PFSK-1 (cell line): ENCODE results near the gene PNMA8C.

Experiments used
- FOXP2 ChIP-seq: optimal IDR thresholded peaks from 2 replicates; pipeline ENCODE3; 2011; ENCODE audit warnings: borderline replicate concordance, control low read depth, inconsistent platforms; ENCODE audit not compliant: insufficient read depth; ENCODE audit errors: extremely low read length, extremely low read depth
- POLR2AphosphoS5 ChIP-seq: IDR thresholded peaks from 2 replicates; pipeline ENCODE4 v1.6.1; 2012; ENCODE audit warnings: low read depth, mild to moderate bottlenecking, control low read depth, low read length, moderate library complexity
- SIN3A ChIP-seq: IDR thresholded peaks from 2 replicates; pipeline ENCODE4 v1.6.1; 2012; ENCODE audit warnings: mild to moderate bottlenecking, low read length, moderate library complexity, borderline replicate concordance; ENCODE audit not compliant: insufficient read depth
- TAF1 ChIP-seq: IDR thresholded peaks from 2 replicates; pipeline ENCODE4 v1.6.1; 2012; ENCODE audit warnings: low read length, control low read depth, borderline replicate concordance; ENCODE audit not compliant: insufficient read depth
- TF ChIP-seq, protein P1 (sequence below), 2 experiments: IDR thresholded peaks; 2 replicates each; pipeline versions ENCODE4 v1.6.1 to v1.8.0; 2011 to 2012; ENCODE audit warnings: low read depth in 2 of 2, low read length in 2 of 2, control low read depth in 1 of 2, inconsistent platforms in 1 of 2, mild to moderate bottlenecking in 1 of 2, moderate library complexity in 1 of 2; ENCODE audit not compliant: insufficient read depth in 1 of 2

Gene PNMA8C

DNA sequence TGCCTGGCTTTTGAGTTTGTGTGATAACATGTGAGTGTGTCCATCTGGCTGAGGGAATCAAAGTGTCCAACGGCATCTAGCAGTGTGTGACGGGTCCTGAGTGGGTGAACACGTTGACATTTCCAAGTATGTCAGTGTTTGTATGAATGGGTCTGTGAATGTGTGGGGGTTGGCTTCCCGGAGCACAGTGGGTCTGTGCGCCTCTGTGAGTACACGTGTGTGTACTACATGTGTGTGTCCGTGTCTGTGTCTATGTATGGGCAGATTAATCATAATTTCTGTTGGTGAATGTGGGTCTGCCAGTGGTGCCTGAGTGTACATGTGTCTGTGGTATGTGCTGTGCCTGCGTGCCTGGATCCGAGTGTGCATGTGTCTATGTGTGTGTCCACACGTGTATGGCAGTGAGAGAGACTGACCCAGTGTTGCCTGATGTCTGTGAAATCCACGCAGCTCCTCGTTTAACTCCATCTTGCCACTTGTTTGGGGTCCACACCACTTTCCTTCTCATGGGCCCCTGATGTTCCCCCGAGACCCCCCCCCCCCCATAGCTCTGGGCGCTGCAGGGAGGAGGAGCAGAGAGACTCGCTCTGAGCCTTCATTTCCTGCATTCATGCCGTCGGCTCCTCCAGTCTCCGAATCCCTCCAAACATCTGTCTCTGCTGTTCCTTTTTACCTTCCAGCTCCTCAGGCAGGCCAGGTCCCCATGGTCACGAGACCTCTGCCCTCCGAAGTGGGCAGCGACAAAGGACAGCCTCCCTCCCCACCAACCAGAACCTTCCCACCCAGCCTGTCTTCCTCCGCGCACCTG is 20.7 kb downstream of the PNMA8C start:
- no peak for TF ChIP-seq POLR2AphosphoS5
- no peak for TF ChIP-seq FOXP2

DNA sequence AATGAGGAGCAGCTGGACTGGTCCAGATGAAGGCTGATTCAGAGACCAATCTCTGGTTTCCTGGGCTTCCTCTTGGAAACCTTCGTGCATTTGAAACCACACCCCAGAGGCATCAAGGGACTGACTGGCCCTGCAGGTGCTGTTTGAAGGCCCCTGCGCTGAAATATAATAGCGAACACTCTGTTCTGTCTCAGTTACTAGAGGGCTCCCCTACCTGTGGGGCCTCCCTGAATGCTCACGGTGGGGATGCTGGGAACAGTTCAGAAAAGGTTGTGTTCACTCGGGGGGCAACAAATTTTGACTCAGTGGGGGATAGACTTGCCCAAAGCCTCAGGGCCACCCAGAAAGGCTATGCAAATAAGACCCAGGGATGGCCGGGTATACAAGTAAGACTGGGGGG is 21.8 kb downstream of the PNMA8C start:
- TF ChIP-seq TAF1, result no peak
- TF ChIP-seq FOXP2, result no peak
- TF ChIP-seq POLR2AphosphoS5, result no peak
- TF ChIP-seq, protein P1, sequence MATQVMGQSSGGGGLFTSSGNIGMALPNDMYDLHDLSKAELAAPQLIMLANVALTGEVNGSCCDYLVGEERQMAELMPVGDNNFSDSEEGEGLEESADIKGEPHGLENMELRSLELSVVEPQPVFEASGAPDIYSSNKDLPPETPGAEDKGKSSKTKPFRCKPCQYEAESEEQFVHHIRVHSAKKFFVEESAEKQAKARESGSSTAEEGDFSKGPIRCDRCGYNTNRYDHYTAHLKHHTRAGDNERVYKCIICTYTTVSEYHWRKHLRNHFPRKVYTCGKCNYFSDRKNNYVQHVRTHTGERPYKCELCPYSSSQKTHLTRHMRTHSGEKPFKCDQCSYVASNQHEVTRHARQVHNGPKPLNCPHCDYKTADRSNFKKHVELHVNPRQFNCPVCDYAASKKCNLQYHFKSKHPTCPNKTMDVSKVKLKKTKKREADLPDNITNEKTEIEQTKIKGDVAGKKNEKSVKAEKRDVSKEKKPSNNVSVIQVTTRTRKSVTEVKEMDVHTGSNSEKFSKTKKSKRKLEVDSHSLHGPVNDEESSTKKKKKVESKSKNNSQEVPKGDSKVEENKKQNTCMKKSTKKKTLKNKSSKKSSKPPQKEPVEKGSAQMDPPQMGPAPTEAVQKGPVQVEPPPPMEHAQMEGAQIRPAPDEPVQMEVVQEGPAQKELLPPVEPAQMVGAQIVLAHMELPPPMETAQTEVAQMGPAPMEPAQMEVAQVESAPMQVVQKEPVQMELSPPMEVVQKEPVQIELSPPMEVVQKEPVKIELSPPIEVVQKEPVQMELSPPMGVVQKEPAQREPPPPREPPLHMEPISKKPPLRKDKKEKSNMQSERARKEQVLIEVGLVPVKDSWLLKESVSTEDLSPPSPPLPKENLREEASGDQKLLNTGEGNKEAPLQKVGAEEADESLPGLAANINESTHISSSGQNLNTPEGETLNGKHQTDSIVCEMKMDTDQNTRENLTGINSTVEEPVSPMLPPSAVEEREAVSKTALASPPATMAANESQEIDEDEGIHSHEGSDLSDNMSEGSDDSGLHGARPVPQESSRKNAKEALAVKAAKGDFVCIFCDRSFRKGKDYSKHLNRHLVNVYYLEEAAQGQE (IDR thresholded peaks at IDR 0.05; ENCODE audit: insufficient read depth in 1 of 2, low read depth in 2 of 2, low read length in 2 of 2), result no peak
- no peak for TF ChIP-seq SIN3A

DNA sequence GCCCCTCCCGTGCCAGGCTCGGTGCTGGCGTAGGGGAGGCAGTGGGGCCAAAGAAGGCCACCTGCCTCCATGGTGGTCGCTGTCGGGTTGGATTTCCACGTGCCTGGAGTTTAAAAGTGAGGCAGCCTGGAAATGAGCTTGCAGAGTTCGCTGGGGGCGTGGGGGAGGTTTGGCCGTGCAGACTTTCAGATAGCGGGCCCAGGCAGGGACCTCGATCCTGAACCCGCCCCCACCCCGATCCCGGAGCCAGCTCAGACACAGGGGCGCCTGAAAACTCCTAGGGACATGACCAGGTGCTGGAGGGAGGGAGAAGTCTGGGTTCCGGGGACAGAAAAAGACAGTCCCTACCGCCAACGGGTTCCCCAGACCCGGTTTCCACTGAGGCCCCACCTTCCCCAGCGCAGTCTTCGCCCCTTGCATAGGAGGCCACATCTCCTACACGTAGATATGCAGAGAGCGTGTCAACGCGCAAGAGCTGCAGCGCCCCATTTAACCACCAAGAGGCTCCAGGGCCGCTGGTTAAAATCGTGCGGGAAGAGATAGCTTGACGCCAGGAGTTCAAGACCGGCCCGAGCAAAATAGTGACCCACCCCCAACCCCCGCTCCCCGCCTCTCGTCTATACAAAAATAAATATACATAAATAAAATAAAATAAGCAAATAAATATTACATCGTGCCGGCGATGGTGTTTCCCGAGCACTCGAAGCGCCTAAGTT is 23.8 kb downstream of the PNMA8C start:
- TF ChIP-seq SIN3A (no peak), FOXP2 (no peak), TAF1 (no peak), POLR2AphosphoS5 (no peak)
- TF ChIP-seq, protein P1 (IDR thresholded peaks at IDR 0.05; ENCODE audit: insufficient read depth in 1 of 2, low read depth in 2 of 2, low read length in 2 of 2), result no peak

GRCh38 chr19:46404055-46404752 is 24.5 kb downstream of the PNMA8C start:
- TF ChIP-seq, protein P1 (IDR thresholded peaks at IDR 0.05; ENCODE audit: insufficient read depth in 1 of 2, low read depth in 2 of 2, low read length in 2 of 2), result no peak
- TF ChIP-seq SIN3A, result no peak
- TF ChIP-seq FOXP2, result no peak
- no peak for TF ChIP-seq TAF1
- no peak for TF ChIP-seq POLR2AphosphoS5

DNA sequence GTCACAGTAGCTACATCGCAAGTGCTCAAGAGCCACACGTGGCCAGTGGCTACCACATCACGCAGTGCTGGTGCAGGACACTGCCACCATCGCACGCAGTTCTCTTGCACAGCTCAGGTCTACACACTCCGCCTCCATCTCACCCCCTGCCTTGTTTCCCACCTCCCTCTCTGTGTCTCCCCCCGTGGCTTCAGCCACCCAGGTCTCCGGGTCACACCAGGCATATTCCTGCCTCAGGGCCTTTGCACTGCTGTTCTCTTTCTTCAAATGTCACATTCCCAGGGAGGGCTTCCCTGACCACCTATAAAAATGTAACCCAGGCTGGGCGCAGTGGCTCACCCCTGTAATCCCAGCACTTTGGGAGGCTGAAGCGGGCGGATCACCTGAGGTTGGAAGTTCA is 26.0 kb downstream of the PNMA8C start:
- TF ChIP-seq SIN3A (no peak), TAF1 (no peak), FOXP2 (no peak), POLR2AphosphoS5 (no peak)
- TF ChIP-seq, protein P1 (IDR thresholded peaks at IDR 0.05; ENCODE audit: insufficient read depth in 1 of 2, low read depth in 2 of 2, low read length in 2 of 2), result no peak
